Activated CD4-positive, alpha-beta T cell treated with anti-CD3 and anti-CD28 coated beads, Interleukin-2, amount 10 ng/mL, durations not matched to agents 7 days and 5 days (primary cell): ENCODE measurements around the gene CPNE2. TPM values are rescaled to one million over a fixed set of nuclear protein-coding genes. Genes with fewer than 3 reads are reported as not detected.

Source experiments
- CTCF ChIA-PET: fragments of 350-600 bp; sonication (Branson Sonifier 250); formaldehyde crosslinking; loops from one replicate; lab custom pipeline; 2021; ENCODE audit warnings: antibody characterized with exemption; lab: Charles Lee
- POLR2A ChIA-PET: fragments of 350-600 bp; sonication (Branson Sonifier 250); formaldehyde crosslinking; loops from one replicate; lab custom pipeline; 2021; ENCODE audit warnings: antibody characterized with exemption; lab: Charles Lee
- DNase-seq: peaks from one replicate; pipeline ENCODE4 v3.0.0-alpha.2; 2020
- H3K27ac Mint-ChIP-seq: one replicate; pipeline ENCODE4 v1.8.0; 2021; ENCODE audit warnings: mild to moderate bottlenecking, moderate library complexity, mixed read lengths
- H3K27me3 Mint-ChIP-seq: one replicate; pipeline ENCODE4 v1.8.0; 2021; ENCODE audit warnings: mixed read lengths
- H3K36me3 Mint-ChIP-seq: one replicate; pipeline ENCODE4 v1.8.0; 2021; ENCODE audit warnings: low read depth, mixed read lengths
- H3K4me1 Mint-ChIP-seq: one replicate; pipeline ENCODE4 v1.8.0; 2021; ENCODE audit warnings: mixed read lengths
- H3K4me3 Mint-ChIP-seq: one replicate; pipeline ENCODE4 v1.8.0; 2021; ENCODE audit warnings: mild to moderate bottlenecking, moderate library complexity, mixed read lengths
- H3K9me3 Mint-ChIP-seq: one replicate; pipeline ENCODE4 v1.8.0; 2021; ENCODE audit warnings: mixed read lengths
- total RNA-seq, 2 experiments: library from RNA; stranded (reverse); gene quantifications; one replicate each; pipeline ENCODE4 v1.2.3, GENCODE V29; 2021

The CPNE2 gene
- 1 to 10 TPM; 3.1 to 3.6 TPM for total RNA-seq

GRCh38 chr16:57091975-57092785, at the start of gene CPNE2:
CPNE2 (plus strand) TSS chr16:57092583; CDS start chr16:57110743, 18,160 bp downstream.
- POLR2A ChIA-PET: no interaction called here
- DNase-seq: peak; percentile 34
- H3K27me3 Mint-ChIP-seq: peaks cover 27% of the 10 kb centered on the region
- no peaks in the 10 kb centered on the region for H3K9me3 Mint-ChIP-seq
- CTCF ChIA-PET: interaction anchor here (0.6 to 2.8 kb wide), 19 partner anchors 8 to 127 kb away, joined by 3 to 23 read pairs (median 5); partner anchors contain the start of genes PSME3IP1 and RSPRY1
- H3K4me1 Mint-ChIP-seq: peaks cover 8% of the 10 kb centered on the region
- no peaks in the 10 kb centered on the region for H3K36me3 Mint-ChIP-seq
- peak within 1 kb of the TSS; percentile 72 for H3K4me3 Mint-ChIP-seq
- peak within 1 kb of the TSS; percentile 42 for H3K27ac Mint-ChIP-seq

GRCh38 chr16:57043248-57043647, 49.1 kb upstream of the CPNE2 start:
- Mint-ChIP-seq H3K27me3 (no peaks in the 10 kb centered on the region), H3K4me1 (peaks cover 60% of the 10 kb centered on the region), H3K27ac (peak overlapping the region; percentile 97), H3K9me3 (peaks cover 4% of the 10 kb centered on the region), H3K4me3 (peak overlapping the region; percentile 60), H3K36me3 (peaks cover 81% of the 10 kb centered on the region)
- no peak for DNase-seq
- ChIA-PET CTCF (no interaction called here), POLR2A (no interaction called here)

- POLR2A ChIA-PET: no interaction called here
These were observed 47.3 kb upstream of the CPNE2 start for GRCh38 chr16:57044931-57045693.

GRCh38 chr16:57045694-57046381, 46.5 kb upstream of the CPNE2 start:
- H3K36me3 Mint-ChIP-seq: peaks cover 72% of the 10 kb centered on the region
- peaks cover 37% of the 10 kb centered on the region for H3K4me1 Mint-ChIP-seq
- CTCF ChIA-PET: interaction anchor here (0.6 to 2.1 kb wide), 5 partner anchors 20 to 131 kb away, joined by 3 to 11 read pairs (median 3); partner anchors contain the start of gene HERPUD1
- H3K27ac Mint-ChIP-seq: peak overlapping the region; percentile 68
- no peak for DNase-seq
- no peaks in the 10 kb centered on the region for H3K27me3 Mint-ChIP-seq
- peaks cover 4% of the 10 kb centered on the region for H3K9me3 Mint-ChIP-seq
- no peak overlapping the region for H3K4me3 Mint-ChIP-seq
- POLR2A ChIA-PET: no interaction called here

More at GRCh38 chr16:57044931-57045693, 47.3 kb upstream of the CPNE2 start:
- H3K9me3 Mint-ChIP-seq: peaks cover 4% of the 10 kb centered on the region
- CTCF ChIA-PET: interaction anchor here (0.6 to 2.1 kb wide), 4 partner anchors 22 to 114 kb away, joined by 3 to 11 read pairs (median 3); partner anchors contain the start of gene HERPUD1
- peak overlapping the region; percentile 66 for H3K27ac Mint-ChIP-seq
- no peaks in the 10 kb centered on the region for H3K27me3 Mint-ChIP-seq
- no peak for DNase-seq
- peaks cover 75% of the 10 kb centered on the region for H3K36me3 Mint-ChIP-seq
- H3K4me3 Mint-ChIP-seq: no peak overlapping the region
- H3K4me1 Mint-ChIP-seq: peaks cover 43% of the 10 kb centered on the region

- peaks cover 66% of the 10 kb centered on the region for H3K36me3 Mint-ChIP-seq
- DNase-seq: no peak
- H3K4me3 Mint-ChIP-seq: no peak overlapping the region
- ChIA-PET CTCF (interaction anchor here (1.1 kb wide), 1 partner anchor 16 kb away, joined by 3 read pairs; no protein-coding TSS in a partner anchor), POLR2A (no interaction called here)
- H3K4me1 Mint-ChIP-seq: peaks cover 15% of the 10 kb centered on the region
- no peak overlapping the region for H3K27ac Mint-ChIP-seq
- H3K27me3 Mint-ChIP-seq: no peaks in the 10 kb centered on the region
- H3K9me3 Mint-ChIP-seq: no peaks in the 10 kb centered on the region
These were observed 44.3 kb upstream of the CPNE2 start for GRCh38 chr16:57048095-57048494.

- H3K4me3 Mint-ChIP-seq: no peak overlapping the region
- peaks cover 8% of the 10 kb centered on the region for H3K4me1 Mint-ChIP-seq
- no peaks in the 10 kb centered on the region for H3K9me3 Mint-ChIP-seq
- H3K27me3 Mint-ChIP-seq: no peaks in the 10 kb centered on the region
- peaks cover 62% of the 10 kb centered on the region for H3K36me3 Mint-ChIP-seq
- ChIA-PET CTCF (interaction anchor here (0.9 kb wide), 1 partner anchor 12 kb away, joined by 3 read pairs; no protein-coding TSS in a partner anchor), POLR2A (no interaction called here)
- DNase-seq: no peak
- H3K27ac Mint-ChIP-seq: no peak overlapping the region
These were observed 42.7 kb upstream of the CPNE2 start for GRCh38 chr16:57049678-57050077.

GRCh38 chr16:57051696-57052228, 40.6 kb upstream of the CPNE2 start:
- Mint-ChIP-seq H3K27ac (no peak overlapping the region), H3K4me3 (no peak overlapping the region), H3K27me3 (no peaks in the 10 kb centered on the region), H3K4me1 (no peaks in the 10 kb centered on the region), H3K9me3 (no peaks in the 10 kb centered on the region), H3K36me3 (peaks cover 57% of the 10 kb centered on the region)
- ChIA-PET POLR2A (no interaction called here), CTCF (interaction anchor here (1.1 to 1.4 kb wide), 2 partner anchors 10 to 215 kb away, joined by 3 to 5 read pairs; no protein-coding TSS in a partner anchor)
- no peak for DNase-seq

GRCh38 chr16:57053206-57053605, 39.2 kb upstream of the CPNE2 start:
- Mint-ChIP-seq H3K9me3 (no peaks in the 10 kb centered on the region), H3K4me1 (peaks cover 2% of the 10 kb centered on the region), H3K27ac (no peak overlapping the region), H3K36me3 (peaks cover 57% of the 10 kb centered on the region), H3K4me3 (no peak overlapping the region), H3K27me3 (no peaks in the 10 kb centered on the region)
- ChIA-PET POLR2A (no interaction called here), CTCF (interaction anchor here (0.6 to 1.1 kb wide), 2 partner anchors 89 to 531 kb away, joined by 3 to 4 read pairs; no protein-coding TSS in a partner anchor)
- no peak for DNase-seq

- Mint-ChIP-seq H3K9me3 (no peaks in the 10 kb centered on the region), H3K27ac (peak overlapping the region; percentile 50), H3K36me3 (peaks cover 60% of the 10 kb centered on the region), H3K27me3 (no peaks in the 10 kb centered on the region), H3K4me3 (no peak overlapping the region), H3K4me1 (peaks cover 2% of the 10 kb centered on the region)
- CTCF ChIA-PET: interaction anchor here (0.5 to 0.9 kb wide), 2 partner anchors 9 to 13 kb away, joined by 3 read pairs; no protein-coding TSS in a partner anchor
- DNase-seq: no peak
- POLR2A ChIA-PET: no interaction called here
These were observed 38.0 kb upstream of the CPNE2 start for GRCh38 chr16:57054338-57054737.

GRCh38 chr16:57054771-57055170, 37.6 kb upstream of the CPNE2 start:
- Mint-ChIP-seq H3K27ac (no peak overlapping the region), H3K4me1 (peaks cover 2% of the 10 kb centered on the region), H3K4me3 (no peak overlapping the region), H3K36me3 (peaks cover 63% of the 10 kb centered on the region), H3K27me3 (no peaks in the 10 kb centered on the region), H3K9me3 (no peaks in the 10 kb centered on the region)
- CTCF ChIA-PET: interaction anchor here (0.9 kb wide), 1 partner anchor 12 kb away, joined by 3 read pairs; no protein-coding TSS in a partner anchor
- POLR2A ChIA-PET: no interaction called here
- no peak for DNase-seq

- no peak for DNase-seq
- H3K27ac Mint-ChIP-seq: no peak overlapping the region
- no peak overlapping the region for H3K4me3 Mint-ChIP-seq
- H3K36me3 Mint-ChIP-seq: peaks cover 67% of the 10 kb centered on the region
- ChIA-PET CTCF (interaction anchor here (0.7 to 1.5 kb wide), 3 partner anchors 14 to 39 kb away, joined by 3 to 6 read pairs (median 3); no protein-coding TSS in a partner anchor), POLR2A (interaction anchor here (0.6 kb wide), 1 partner anchor 12 kb away, joined by 5 read pairs; no protein-coding TSS in a partner anchor)
- no peaks in the 10 kb centered on the region for H3K9me3 Mint-ChIP-seq
- H3K4me1 Mint-ChIP-seq: peaks cover 2% of the 10 kb centered on the region
- H3K27me3 Mint-ChIP-seq: no peaks in the 10 kb centered on the region
These were observed 36.7 kb upstream of the CPNE2 start for GRCh38 chr16:57055671-57056070.
